Esophagus (tissue), 2 donors: ENCODE results near the gene C19orf25. TPM values are rescaled to one million over a fixed set of nuclear protein-coding genes. Genes with fewer than 3 reads are reported as not detected.

ENCODE experiments used
- H3K27ac ChIP-seq, 2 donors: one replicate each; pipeline ENCODE4 v1.5.1; 2013; ENCODE audit warnings: low read depth in 2 of 2, mild to moderate bottlenecking in 2 of 2, inconsistent platforms in 1 of 2, low read length in 1 of 2, moderate library complexity in 1 of 2
- H3K27me3 ChIP-seq, 2 donors: one replicate each; pipeline ENCODE4 v1.6.1; 2013; ENCODE audit warnings: low read length in 2 of 2, control low read depth in 1 of 2, mild to moderate bottlenecking in 1 of 2; ENCODE audit not compliant: insufficient read depth in 2 of 2, control insufficient read depth in 1 of 2
- H3K36me3 ChIP-seq, 2 donors: one replicate each; pipeline ENCODE4 v1.6.1; 2013; ENCODE audit warnings: low read length in 1 of 2; ENCODE audit not compliant: control insufficient read depth in 2 of 2, insufficient read depth in 2 of 2
- H3K4me1 ChIP-seq, 2 donors: one replicate each; pipeline ENCODE4 v1.6.1; 2013; ENCODE audit warnings: low read length in 1 of 2; ENCODE audit not compliant: control insufficient read depth in 2 of 2, insufficient read depth in 2 of 2
- H3K4me3 ChIP-seq, 2 donors: one replicate each; pipeline ENCODE4 v1.5.1; 2013; ENCODE audit warnings: low read length in 2 of 2, mild to moderate bottlenecking in 2 of 2, low read depth in 1 of 2, moderate library complexity in 1 of 2
- H3K9me3 ChIP-seq, 2 donors: one replicate each; pipeline ENCODE4 v1.6.1; 2013; ENCODE audit warnings: mild to moderate bottlenecking in 2 of 2, low read depth in 1 of 2, low read length in 1 of 2, moderate library complexity in 1 of 2; ENCODE audit not compliant: control insufficient read depth in 2 of 2, insufficient read depth in 1 of 2
- WGBS, 2 donors: extraction: QIAGEN DNeasy Blood & Tissue Kit; methylation state at CpG; one replicate each; pipeline ENCODE4 v1.1.7; 2013; 5-methylcytosine and 5-hydroxymethylcytosine counted together
- polyA plus RNA-seq, 2 donors: library from polyadenylated mRNA; stranded (reverse); fragments of 200-250 nt; gene quantifications; one replicate each; pipeline ENCODE4 v1.2.3, GENCODE V29; 2013
- donor health status: healthy with polysubstance abuse.
- donor health status: Bipolar disorder and iron deficiency.

C19orf25 gene
- polyA plus RNA-seq, 2 donors: 17.8 to 28.1 TPM

GRCh38 chr19:1426736-1427135, 52.3 kb downstream of the C19orf25 start:
- 86 to 88% methylated on average over 9 of the region's 9 CpGs for WGBS, 2 donors
- H3K9me3 ChIP-seq: no peaks in the 10 kb centered on the region

GRCh38 chr19:1425902-1426301, 53.1 kb downstream of the C19orf25 start:
- peaks cover 11 to 59% of the 10 kb centered on the region in 2 donors for H3K36me3 ChIP-seq
- WGBS, 2 donors: 88 to 89% methylated on average over 14 of the region's 14 CpGs
- peaks cover 2 to 9% of the 10 kb centered on the region in 2 donors for H3K4me1 ChIP-seq
- H3K9me3 ChIP-seq: no peaks in the 10 kb centered on the region
- no peaks in the 10 kb centered on the region for H3K27me3 ChIP-seq
- no peak overlapping the region for H3K4me3 ChIP-seq
- H3K27ac ChIP-seq: no peak overlapping the region

More at GRCh38 chr19:1426736-1427135, 52.3 kb downstream of the C19orf25 start:
- Histone ChIP-seq H3K4me1 (peaks cover 2 to 9% of the 10 kb centered on the region in 2 donors), H3K27me3 (no peaks in the 10 kb centered on the region), H3K36me3 (peaks cover 6 to 55% of the 10 kb centered on the region in 2 donors), H3K4me3 (no peak overlapping the region), H3K27ac (no peak overlapping the region)

- peaks cover 11 to 63% of the 10 kb centered on the region in 2 donors for H3K36me3 ChIP-seq
- no peaks in the 10 kb centered on the region for H3K9me3 ChIP-seq
- WGBS, 2 donors: 65 to 75% methylated on average over 33 of the region's 33 CpGs
- H3K4me1 ChIP-seq: peaks cover 2 to 9% of the 10 kb centered on the region in 2 donors
- H3K4me3 ChIP-seq: no peak overlapping the region
- H3K27ac ChIP-seq: peak overlapping the region; percentile 44 to 77
- no peaks in the 10 kb centered on the region for H3K27me3 ChIP-seq
Measured at GRCh38 chr19:1425102-1425837, 53.7 kb downstream of the C19orf25 start.

- Histone ChIP-seq H3K4me3 (no peak overlapping the region), H3K4me1 (peaks cover 2 to 9% of the 10 kb centered on the region in 2 donors), H3K27ac (peak overlapping the region; percentile 79), H3K9me3 (no peaks in the 10 kb centered on the region), H3K36me3 (peaks cover 8 to 63% of the 10 kb centered on the region in 2 donors), H3K27me3 (no peaks in the 10 kb centered on the region)
- 59 to 67% methylated on average over 37 to 40 of the region's 42 CpGs for WGBS, 2 donors
Measured at GRCh38 chr19:1424192-1424955, 54.6 kb downstream of the C19orf25 start.

- WGBS, 2 donors: 89 to 93% methylated on average over 39 to 40 of the region's 40 CpGs
- peaks cover 8 to 64% of the 10 kb centered on the region in 2 donors for H3K36me3 ChIP-seq
- peaks cover 2 to 9% of the 10 kb centered on the region in 2 donors for H3K4me1 ChIP-seq
- no peaks in the 10 kb centered on the region for H3K9me3 ChIP-seq
- no peak overlapping the region for H3K4me3 ChIP-seq
- H3K27ac ChIP-seq: peak overlapping the region in 1 of 2 donors; percentile 51
- no peaks in the 10 kb centered on the region for H3K27me3 ChIP-seq
Measured at GRCh38 chr19:1423436-1424191, 55.4 kb downstream of the C19orf25 start.

Other genes with a start within 250 kb of the C19orf25 start
- 1 to 10 TPM in 1 of 2 donors, under 1 TPM in 1; 0.95 to 1.3 TPM for gene CBARP, start 241.2 kb downstream of the C19orf25 start, polyA plus RNA-seq
- gene ATP5F1D, start 237.5 kb downstream of the C19orf25 start, polyA plus RNA-seq: 100 to 1,000 TPM; 234 to 289 TPM
- gene MIDN, start 230.6 kb downstream of the C19orf25 start, polyA plus RNA-seq: 10 to 100 TPM; 36.4 to 38.7 TPM
- 100 to 1,000 TPM; 231 to 265 TPM for gene CIRBP, start 209.9 kb downstream of the C19orf25 start, polyA plus RNA-seq
- gene FAM174C, start 203.7 kb downstream of the C19orf25 start, polyA plus RNA-seq: 10 to 100 TPM; 45.8 to 46.7 TPM
- gene EFNA2, start 193.3 kb downstream of the C19orf25 start, polyA plus RNA-seq: under 1 TPM; 0.18 to 0.39 TPM
- gene NDUFS7, start 95.3 kb downstream of the C19orf25 start, polyA plus RNA-seq: 100 to 1,000 TPM; 106 to 160 TPM
- gene GAMT, start 77.7 kb downstream of the C19orf25 start, polyA plus RNA-seq: 10 to 100 TPM; 10.9 to 18.4 TPM
- 10 to 100 TPM; 64.9 to 75.3 TPM for gene DAZAP1, start 71.6 kb downstream of the C19orf25 start, polyA plus RNA-seq
- gene RPS15, start 40.8 kb downstream of the C19orf25 start, polyA plus RNA-seq: 1,000 to 10,000 TPM; 2,888 to 3,260 TPM
- under 1 TPM; 0.02 to 0.10 TPM for gene APC2, start 29.1 kb downstream of the C19orf25 start, polyA plus RNA-seq
- 1 to 10 TPM; 1.9 to 4.0 TPM for gene PCSK4, start 11.1 kb upstream of the C19orf25 start, polyA plus RNA-seq
- 10 to 100 TPM; 10.1 to 14.4 TPM for gene REEP6, start 12.0 kb upstream of the C19orf25 start, polyA plus RNA-seq
- gene ADAMTSL5, start 33.8 kb upstream of the C19orf25 start, polyA plus RNA-seq: 10 to 100 TPM; 10.9 to 13.0 TPM
- under 1 TPM; 0.13 to 0.53 TPM for gene PLK5, start 44.9 kb upstream of the C19orf25 start, polyA plus RNA-seq
- gene MEX3D, start 89.1 kb upstream of the C19orf25 start, polyA plus RNA-seq: 1 to 10 TPM; 2.8 to 8.4 TPM
- gene MBD3, start 113.7 kb upstream of the C19orf25 start, polyA plus RNA-seq: 10 to 100 TPM; 50.0 to 72.8 TPM
- gene UQCR11, start 126.2 kb upstream of the C19orf25 start, polyA plus RNA-seq: 100 to 1,000 TPM in 1 of 2 donors, 10 to 100 TPM in 1; 70.5 to 105 TPM
- 10 to 100 TPM; 23.1 to 27.1 TPM for gene TCF3, start 173.4 kb upstream of the C19orf25 start, polyA plus RNA-seq